GM10266 (cell line): ENCODE measurements around the gene PRPSAP1.

ENCODE experiments used
- DNase-seq: peaks from one replicate; pipeline ENCODE4 v3.0.0; 2012; ENCODE audit errors: extremely low spot score
- TF ChIP-seq, protein P1 (sequence below): IDR thresholded peaks from 2 replicates; pipeline ENCODE4 v1.5.1; 2012; ENCODE audit warnings: mild to moderate bottlenecking, low read depth; ENCODE audit not compliant: control insufficient read depth, insufficient read depth; ENCODE audit errors: missing control alignments

PRPSAP1 gene

DNA sequence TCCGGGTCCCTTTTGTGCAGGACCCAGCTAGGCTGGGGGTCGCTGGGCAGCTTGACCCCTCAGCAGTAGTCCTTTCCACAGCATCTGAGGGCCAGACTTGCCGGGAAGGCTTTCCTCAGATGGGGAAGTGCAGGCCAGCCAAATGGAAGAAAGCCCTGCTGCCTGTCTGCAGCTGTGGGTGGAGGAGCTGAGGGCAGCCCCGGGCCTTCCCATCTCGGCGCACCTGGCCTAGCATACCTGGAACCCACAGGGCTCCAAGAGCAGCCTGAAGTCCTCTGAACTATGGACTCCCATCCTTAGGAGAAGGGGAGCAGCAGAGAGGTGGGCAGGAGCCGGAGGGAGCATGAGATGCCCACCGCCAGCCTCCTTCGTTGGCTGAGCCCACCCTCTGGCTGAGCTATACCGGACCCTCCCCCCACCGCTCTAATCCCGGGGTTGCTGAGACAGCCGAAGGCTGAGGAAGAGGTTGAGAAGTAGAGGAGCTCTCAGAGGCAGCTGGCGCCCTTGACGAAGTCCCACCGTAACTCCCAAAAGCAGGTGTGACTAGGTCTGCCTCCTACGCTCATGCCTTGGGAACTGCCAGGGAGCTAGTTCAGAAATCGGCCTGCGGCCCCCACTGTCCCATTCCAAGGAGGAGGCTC, 75.3 kb downstream of the PRPSAP1 start:
- DNase-seq = no peak
- TF ChIP-seq, protein P1, sequence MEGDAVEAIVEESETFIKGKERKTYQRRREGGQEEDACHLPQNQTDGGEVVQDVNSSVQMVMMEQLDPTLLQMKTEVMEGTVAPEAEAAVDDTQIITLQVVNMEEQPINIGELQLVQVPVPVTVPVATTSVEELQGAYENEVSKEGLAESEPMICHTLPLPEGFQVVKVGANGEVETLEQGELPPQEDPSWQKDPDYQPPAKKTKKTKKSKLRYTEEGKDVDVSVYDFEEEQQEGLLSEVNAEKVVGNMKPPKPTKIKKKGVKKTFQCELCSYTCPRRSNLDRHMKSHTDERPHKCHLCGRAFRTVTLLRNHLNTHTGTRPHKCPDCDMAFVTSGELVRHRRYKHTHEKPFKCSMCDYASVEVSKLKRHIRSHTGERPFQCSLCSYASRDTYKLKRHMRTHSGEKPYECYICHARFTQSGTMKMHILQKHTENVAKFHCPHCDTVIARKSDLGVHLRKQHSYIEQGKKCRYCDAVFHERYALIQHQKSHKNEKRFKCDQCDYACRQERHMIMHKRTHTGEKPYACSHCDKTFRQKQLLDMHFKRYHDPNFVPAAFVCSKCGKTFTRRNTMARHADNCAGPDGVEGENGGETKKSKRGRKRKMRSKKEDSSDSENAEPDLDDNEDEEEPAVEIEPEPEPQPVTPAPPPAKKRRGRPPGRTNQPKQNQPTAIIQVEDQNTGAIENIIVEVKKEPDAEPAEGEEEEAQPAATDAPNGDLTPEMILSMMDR = no peak

DNA sequence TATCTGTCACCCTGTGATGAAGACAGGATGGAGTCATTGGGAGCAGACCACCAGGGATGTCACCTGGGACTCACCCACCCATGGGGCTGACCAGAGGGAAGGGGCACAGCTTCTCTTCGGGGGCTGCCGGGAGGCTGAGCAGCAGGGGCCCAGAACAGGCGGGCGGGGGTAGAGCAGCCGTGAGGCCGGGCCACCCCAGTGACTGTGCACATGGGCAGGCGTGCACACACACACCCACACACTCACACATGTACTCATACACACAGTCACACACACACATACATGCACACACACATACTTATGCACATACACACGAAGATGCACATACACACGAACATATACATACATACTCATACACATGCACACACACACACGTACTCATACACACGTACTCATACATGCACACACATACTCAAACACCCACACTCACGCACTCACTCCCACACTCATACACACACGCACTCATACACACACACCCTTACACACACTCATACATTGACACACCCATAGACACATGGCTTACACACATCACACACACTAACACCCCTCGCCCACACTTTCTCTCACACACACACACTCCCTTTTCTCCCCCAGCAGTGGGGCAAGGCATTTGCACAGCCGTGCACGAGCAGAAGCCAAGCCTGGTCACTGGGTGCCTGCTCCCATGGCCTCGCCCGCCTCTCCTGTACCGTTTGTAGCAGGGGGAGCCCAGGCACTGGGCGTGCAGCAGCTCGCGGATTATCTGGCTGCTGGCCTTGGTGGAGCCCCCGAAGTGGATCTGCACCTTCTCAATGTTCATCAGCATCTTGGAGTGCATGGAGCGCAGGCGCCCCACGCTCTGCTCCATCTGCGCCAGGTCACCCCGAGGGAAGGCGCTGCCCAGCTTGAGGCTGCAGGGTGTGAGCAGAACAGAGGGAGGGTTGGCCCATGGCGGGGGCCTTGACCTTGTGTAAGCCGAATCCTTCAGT, 76.1 kb downstream of the PRPSAP1 start:
- DNase-seq = no peak
- TF ChIP-seq, protein P1 = no peak

DNA sequence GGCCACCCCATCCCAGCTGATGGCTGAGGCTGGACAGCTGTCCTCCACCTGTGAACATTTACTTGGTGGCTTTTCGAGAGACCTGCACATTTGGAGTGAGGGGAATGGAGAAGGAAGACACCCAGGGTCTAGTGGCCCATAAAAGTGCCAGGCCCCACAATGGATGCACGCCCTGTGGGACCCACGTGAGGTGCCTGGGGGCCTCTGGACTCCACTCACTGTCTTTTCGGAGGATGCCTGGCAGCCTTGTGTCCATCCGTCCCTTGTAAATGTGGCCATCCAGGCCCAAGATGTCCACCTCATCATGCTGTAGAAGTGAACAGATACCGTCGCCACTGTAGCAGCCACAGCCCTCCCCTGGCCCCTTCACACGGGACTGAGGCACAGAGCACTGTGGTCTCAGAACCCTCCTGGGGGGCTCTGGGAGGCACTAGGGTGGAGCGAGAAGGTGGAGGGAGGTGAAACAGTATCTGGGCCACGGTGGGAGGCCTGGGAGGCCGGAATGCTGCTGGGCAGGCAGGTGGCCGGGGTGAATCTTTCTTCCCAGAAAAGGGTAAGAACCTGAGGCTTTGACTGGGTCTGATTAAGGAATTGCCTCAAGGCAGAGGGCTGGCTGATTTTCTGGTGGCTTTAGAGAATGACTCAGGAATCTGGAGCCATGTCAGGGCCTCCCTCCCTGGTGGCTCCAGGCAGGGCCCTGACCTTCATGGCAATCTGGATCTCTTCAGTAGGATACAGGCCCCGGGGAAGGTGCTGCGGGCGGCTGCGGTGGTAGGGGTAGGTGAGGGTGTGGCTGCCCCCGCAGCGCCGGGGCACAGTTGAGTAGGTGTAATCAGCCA, 77.0 kb downstream of the PRPSAP1 start:
- no peak for DNase-seq
- TF ChIP-seq, protein P1 = no peak

DNA sequence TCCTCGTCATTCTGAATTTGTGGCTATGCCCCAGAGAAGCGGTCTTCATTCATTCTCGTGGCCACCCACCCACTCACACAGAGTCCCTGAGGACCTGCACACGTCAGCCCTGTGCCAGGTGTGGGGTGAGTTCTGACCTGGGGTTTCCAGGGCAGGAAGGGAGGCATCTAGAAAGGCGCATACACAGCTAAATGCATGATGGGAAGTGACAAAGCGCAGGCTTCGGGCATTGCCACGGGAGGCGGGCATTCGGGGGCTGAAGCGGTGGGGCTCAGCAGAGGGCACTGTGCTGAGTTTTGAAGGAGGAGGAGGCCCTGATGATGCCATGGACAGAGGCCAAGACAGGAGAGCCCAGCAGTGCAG, 77.7 kb downstream of the PRPSAP1 start:
- TF ChIP-seq, protein P1 = no peak
- DNase-seq = no peak

DNA sequence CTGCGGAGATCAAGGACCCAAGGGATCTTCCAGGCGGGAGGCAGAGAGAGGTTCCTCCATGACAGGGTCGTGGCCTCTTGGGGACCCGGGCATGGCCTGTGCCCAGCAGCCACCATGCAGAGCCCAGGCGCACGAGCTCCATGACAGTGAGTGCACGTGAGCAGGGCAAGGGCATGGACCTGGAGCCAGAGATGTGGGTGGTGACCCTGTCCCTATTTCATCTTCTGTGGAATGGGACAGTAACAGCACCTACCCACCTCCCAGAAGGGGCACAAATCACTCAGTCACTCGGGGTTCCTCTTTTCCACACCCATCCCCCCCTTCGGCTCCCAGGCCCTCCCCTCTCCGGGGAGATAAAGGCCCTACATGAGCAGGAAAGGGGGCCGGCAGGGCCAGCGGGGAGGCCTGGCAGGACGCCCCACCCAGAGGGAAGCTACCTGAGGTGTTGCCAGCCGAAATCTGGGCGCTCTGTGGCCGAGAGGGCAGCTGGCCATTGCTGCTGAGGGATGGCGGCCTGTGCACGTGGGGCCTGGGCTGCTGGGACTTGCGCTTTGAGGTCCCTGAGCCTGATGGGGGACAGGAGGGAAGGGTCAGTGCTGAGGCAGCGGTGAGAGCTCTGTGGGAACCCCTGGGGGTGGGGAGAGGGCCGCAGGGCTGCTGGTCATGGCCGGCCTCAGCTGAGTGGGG, 78.2 kb downstream of the PRPSAP1 start:
- no peak for DNase-seq
- TF ChIP-seq, protein P1 = no peak

DNA sequence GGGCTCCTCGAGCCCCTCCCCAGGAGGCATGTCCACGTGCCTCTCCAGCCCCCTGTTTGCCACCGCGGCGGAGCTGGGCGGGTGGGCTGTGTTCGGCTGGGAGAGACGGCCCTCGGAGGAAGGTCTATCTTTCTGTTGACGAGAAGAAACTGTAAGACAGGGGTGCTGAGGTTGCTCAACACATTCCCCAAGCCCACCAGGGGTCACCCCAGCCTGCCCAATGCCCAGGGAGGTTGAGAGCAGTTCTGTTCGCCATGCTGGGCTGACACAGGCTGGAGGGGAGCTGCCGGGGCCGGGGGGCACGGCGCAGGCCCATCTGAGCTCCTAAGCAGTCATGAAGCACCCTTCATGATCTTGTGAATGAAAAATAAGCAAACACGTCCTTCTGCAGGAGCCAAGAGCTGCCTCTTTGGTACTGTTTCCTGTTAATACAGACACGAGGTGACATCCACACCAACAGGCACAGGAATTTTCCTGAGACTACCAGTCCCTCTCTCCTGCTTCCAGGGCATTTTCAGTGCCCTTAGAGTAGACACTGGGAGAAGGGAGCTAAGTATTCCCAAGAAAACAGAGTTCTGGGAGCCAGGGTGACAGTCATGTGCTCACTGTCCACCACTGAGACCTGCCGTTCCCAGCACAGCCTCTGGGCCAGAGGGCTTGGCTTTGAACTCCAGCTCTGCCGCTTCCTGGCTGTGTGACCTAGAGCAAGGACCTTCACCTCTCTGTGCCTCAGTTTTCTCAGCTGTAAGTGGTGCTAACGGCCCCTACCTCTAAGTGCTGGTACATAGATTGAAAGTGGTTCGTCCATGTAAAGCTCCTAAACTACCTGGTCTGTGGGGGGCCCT, 79.4 kb downstream of the PRPSAP1 start:
- TF ChIP-seq, protein P1 = no peak
- DNase-seq = no peak
